ENCODE measurements around the gene ALG14.
A peak's percentile ranks its signal among the peaks of the same experiment; 100 is the strongest.
"Not testable (repeated sequence)": the region's sequence is repeated elsewhere in the genome, so short reads cannot be mapped to it uniquely, and the experiment has no call there.

The ALG14 gene

GRCh38 chr1:95072532-95073419 lies at the start of gene ALG14:
TSS of gene ALG14 (minus strand) at chr1:95072951. CDS start at chr1:95072898, 53 bp downstream.
- DNase-seq = peak; percentile 96

GRCh38 chr1:95122151-95122697 lies 49.5 kb upstream of the ALG14 start:
- no peak for DNase-seq

- no peak for DNase-seq
These were observed 46.5 kb upstream of the ALG14 start for GRCh38 chr1:95119273-95119672.

GRCh38 chr1:95118710-95119109 lies 46.0 kb upstream of the ALG14 start:
- DNase-seq = no peak

GRCh38 chr1:95118067-95118499 lies 45.3 kb upstream of the ALG14 start:
- no peak for DNase-seq

GRCh38 chr1:95117207-95118066 lies 44.7 kb upstream of the ALG14 start, which contains the start of gene TLCD4:
TSS of gene TLCD4 (plus strand) at chr1:95117355. CDS start at chr1:95143902, 26,547 bp downstream.
- DNase-seq = no peak

GRCh38 chr1:95116580-95117206 lies 43.9 kb upstream of the ALG14 start:
- DNase-seq = peak; percentile 15

GRCh38 chr1:95115708-95116137 lies 43.0 kb upstream of the ALG14 start:
- no peak for DNase-seq

GRCh38 chr1:95113684-95114083 lies 40.9 kb upstream of the ALG14 start:
- DNase-seq = no peak

- DNase-seq = no peak
These were observed 38.3 kb upstream of the ALG14 start for GRCh38 chr1:95111014-95111413.

- DNase-seq = no peak
These were observed 36.0 kb upstream of the ALG14 start for GRCh38 chr1:95108792-95109191.

- no peak for DNase-seq
These were observed 25.4 kb upstream of the ALG14 start for GRCh38 chr1:95098196-95098595.

- no peak for DNase-seq
These were observed 24.7 kb upstream of the ALG14 start for GRCh38 chr1:95097426-95097825.

- DNase-seq = no peak
These were observed 23.6 kb upstream of the ALG14 start for GRCh38 chr1:95096218-95096841.

- no peak for DNase-seq
These were observed 23.1 kb upstream of the ALG14 start for GRCh38 chr1:95095833-95096217.

- no peak for DNase-seq
These were observed 22.2 kb upstream of the ALG14 start for GRCh38 chr1:95094923-95095322.

GRCh38 chr1:95093296-95093695 lies 20.5 kb upstream of the ALG14 start:
- no peak for DNase-seq

GRCh38 chr1:95092891-95093290 lies 20.1 kb upstream of the ALG14 start:
- not testable (repeated sequence) for DNase-seq

- DNase-seq = not testable (repeated sequence)
These were observed 18.5 kb upstream of the ALG14 start for GRCh38 chr1:95091290-95091689.

- DNase-seq = no peak
These were observed 17.0 kb upstream of the ALG14 start for GRCh38 chr1:95089650-95090287.

- DNase-seq = no peak
These were observed 15.6 kb upstream of the ALG14 start for GRCh38 chr1:95088303-95088702.

Data from KG1 (cell line).